GM12892 (cell line): Measurements from ENCODE around the gene CISD3.
A peak's percentile ranks its signal among the peaks of the same experiment; 100 is the strongest.

Source experiments
- DNase-seq: peaks from one replicate; pipeline ENCODE4 v3.0.0; 2011; ENCODE audit not compliant: insufficient read length
- FAIRE-seq: peaks from 2 replicates; lab custom pipeline; 2011; peaks lifted over from hg19 to GRCh38; lab: Jason Lieb, UNC
- POLR2A ChIP-seq: IDR thresholded peaks from 2 replicates; pipeline ENCODE4 v1.6.1; 2011; ENCODE audit warnings: low read depth, low read length, control low read depth
- POLR2AphosphoS5 ChIP-seq: IDR thresholded peaks from 2 replicates; pipeline ENCODE4 v1.6.1; 2011; ENCODE audit warnings: low read depth, low read length, control low read depth
- TAF1 ChIP-seq: IDR thresholded peaks from 2 replicates; pipeline ENCODE4 v1.6.1; 2011; ENCODE audit warnings: low read depth, mild to moderate bottlenecking, control low read depth, low read length, borderline replicate concordance

The CISD3 gene

DNA sequence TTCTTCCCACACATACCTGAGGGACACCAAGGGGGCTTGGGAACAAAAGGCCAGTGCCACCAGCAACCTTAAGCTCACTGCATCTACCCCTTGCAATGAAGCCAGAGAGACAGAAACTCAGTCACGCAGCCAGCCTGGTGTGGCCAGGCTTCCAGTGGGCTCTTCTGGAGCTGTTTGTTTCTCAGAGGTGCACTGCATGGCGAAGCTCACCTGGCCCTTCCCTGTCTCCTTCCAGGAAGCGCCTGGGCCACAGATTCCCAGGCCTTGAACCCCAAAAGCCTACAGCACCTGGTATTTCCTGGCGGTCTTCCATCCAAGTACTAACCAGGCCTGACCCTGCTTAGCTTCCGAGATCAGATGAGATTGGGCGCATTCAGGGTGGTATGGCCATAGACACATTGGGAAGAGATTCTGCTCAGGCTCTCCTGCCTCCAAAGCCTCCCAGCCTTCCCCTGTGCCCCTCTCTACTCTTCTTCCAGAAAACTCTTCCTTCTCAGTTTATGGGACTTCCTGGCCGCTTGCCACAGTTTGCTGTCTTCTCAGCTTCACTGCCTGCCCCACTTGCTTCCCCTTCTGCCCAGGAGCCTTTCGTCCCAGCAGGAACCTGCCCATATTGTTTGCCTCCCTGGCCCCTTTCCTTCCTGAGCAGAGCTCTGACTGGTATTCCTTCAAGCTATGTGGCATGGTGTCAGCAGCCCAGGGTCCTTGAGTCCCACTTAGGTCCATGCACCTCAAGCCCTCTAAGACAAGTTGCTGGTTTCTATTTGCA lies 1.6 kb downstream of the CISD3 start:
- no peak for FAIRE-seq
- DNase-seq, result no peak
- TF ChIP-seq POLR2AphosphoS5, result no peak
- TF ChIP-seq POLR2A, result no peak
- TF ChIP-seq TAF1, result no peak

DNA sequence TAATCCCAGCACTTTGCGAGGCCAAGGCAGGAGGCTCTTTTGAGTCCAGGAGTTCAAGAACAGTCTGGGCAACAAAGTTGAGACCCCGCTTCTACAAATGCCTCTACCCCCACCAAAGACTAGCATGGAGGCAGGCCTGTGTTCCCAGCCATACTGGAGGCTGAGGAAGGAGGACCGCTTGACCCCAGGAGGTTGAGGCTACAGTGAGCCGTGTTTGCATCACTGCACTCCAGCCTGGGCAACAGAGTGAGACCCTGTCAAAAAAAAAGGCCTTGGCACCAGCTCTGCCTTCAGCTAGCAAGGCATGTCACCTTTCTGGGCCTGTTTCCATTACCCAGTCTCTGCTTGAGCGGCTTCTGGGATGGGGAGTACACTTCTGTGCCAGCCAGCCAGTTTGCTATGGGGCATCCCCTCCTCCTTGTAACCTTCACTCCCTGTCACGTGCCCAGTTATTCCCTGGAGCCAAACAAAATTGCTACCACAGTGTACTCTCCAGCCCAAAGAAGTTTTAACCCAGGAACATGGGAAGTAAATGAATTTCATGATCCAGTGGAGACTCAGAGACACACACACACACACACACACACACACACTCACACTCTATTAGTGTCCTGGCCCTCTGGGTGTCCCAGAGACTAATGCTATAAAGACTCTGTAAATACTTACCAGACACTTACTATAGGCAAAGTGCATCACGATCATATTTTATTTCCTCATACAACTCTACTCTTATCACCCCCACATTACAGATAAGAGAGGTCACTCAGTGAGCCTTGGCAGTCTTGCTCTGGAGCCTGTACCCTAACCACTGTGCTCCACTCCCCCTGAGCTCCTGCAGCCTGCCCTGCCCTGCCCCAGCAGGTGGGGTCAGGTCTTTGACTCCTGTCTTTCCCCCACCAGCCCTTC lies 2.5 kb downstream of the CISD3 start:
- TF ChIP-seq TAF1 (no peak), POLR2AphosphoS5 (no peak), POLR2A (no peak)
- DNase-seq, result no peak
- no peak for FAIRE-seq

DNA sequence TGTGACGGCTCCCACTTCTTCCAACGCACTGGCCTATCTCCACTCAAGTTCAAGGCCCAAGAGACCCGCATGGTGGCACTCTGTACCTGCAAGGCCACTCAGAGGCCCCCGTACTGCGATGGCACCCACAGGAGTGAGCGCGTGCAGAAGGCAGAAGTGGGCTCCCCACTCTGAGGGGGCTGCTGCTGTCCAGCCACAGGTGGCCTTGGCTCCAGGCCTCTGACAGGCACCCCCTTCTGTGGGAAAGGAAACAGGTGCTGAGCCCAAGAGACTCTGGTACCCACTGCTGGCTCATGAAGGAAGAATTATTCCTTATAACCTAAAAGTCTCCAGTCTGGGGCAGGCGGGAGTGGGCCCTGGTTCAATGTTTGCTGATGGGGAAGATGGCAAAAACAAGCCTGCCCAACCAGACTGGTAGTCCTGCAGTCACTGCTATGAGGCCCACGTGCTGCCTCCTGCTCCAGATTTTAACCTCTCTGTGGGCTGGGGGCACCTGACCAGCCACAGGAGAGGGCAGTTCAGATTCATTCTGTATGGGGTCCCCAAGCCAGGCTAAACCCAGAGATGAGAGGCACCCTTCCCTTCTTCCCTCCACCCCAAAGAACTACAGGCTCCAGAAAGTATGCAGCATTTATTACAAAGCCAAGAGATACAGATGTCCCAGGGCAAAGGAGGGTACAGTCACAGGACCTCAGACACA lies 3.3 kb downstream of the CISD3 start:
- TF ChIP-seq TAF1 (no peak), POLR2AphosphoS5 (no peak)
- DNase-seq (no peak), FAIRE-seq (no peak)

DNA sequence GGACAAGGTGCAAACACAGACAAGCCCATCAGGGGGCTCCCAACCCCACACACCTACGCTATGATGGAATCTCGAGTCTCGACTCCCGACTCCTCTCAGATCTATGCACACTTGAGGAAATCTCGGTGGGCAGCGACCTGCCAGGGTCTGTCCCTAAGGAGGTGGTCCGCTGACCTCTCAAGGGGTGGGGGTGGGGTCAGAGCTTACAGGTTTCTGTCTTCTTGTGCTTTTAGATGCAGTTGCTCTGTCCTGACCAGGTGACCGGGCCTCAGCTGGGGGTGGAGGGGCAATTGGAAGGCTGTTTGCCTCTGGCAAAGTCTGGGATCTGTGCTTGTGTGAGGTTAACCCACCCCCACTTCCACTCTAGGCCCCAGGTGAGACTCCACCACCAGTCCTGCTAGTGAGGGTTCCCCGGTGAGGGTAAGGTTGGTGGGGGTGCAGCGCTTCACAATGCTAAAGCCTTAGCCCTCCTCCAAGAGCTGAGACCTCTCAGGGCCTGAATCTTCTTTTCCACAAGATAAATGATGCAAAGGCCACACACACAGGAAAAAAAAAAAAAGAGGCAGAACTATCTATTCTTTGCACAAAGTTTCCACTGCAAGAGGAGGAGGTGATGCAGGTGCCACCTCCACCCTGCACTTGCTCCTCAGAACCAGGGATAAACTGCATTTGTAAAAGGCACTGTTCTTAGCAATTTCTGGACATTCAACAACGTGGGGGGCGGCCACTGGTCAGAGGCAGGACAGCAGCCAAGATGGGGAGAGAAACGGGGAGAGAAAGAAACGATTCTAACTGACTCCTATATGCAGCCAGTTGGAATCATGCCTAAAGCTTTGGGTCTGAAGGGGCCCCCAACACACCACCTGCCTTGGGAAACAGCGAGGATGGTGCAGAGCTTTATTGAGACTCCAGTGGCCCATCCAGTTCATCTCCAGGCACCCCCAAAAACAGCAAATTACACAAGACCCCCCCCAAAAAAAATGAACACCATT lies 4.1 kb downstream of the CISD3 start:
- no peak for DNase-seq
- TF ChIP-seq TAF1 (no peak), POLR2A (no peak), POLR2AphosphoS5 (no peak)
- FAIRE-seq, result no peak

DNA sequence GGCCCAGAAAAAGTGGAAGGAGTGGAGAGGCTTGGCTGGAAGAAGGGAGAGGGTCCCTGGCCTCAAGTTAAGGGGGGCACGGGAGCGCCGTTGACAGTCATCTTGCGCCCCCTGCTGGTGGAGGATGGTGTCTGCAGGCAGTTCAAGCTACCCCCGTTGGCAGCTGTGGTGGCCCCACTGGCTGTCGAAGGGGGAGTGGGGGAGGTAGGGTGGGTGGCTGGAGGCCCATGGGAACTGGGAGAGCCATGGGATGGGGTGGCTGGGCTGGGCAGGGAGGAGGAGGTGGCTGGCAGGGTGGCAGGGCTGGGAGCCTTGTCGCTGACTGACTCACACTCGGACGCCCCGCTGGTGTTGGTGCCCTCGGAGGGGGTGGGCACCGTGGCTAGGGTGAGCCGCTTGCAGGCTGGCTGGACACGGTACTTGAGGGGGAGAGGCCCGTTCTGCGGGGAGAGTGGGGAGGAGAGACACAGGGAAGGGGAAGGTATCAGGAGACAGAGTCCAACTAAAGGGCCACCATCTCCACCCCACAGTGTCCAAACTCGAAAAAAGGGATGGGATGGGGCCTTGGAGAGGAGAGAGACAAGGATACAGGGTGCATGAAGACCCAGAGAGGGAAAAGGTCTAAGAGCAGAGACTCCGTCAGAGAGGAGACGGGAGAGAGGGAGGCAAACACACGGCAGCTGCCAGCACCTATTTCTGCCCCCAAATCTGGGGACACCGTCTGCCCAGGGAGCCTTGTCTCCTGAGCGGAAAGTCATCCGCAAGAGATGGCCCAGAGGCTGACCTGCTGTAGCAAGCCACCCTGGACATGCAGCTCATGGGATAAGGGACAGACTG lies 5.2 kb downstream of the CISD3 start:
- DNase-seq, result peak; percentile 91

DNA sequence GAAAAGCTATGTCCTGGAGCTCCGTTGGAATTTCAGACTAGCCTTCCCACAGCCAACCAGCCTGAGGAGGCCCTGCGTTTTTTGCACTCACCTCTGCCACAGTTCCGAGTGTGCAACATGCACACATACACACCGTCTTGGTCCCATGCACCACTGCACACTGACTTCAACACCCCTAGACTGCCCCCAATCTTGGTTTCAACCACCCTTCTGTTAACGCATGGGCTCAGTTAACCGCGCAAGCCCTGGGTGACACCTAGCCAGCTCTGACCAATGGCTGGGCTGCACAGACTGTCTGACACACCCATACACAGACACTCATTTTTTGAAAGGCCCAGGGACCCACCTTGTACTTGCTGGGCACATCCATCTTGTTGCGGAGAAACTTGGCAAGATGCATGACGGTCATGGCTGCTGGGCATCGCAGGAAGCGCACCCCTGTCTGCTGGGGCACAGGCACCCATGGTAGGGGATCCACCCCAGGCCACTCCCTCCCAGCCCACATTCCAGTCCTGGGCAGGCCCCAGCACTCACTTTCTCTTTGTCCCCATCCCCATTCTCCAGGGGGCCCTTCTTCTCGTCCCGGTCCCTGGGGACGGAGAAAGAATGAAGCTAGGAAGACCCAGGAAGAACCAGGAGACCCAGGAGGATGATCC lies 8.0 kb downstream of the CISD3 start:
- TF ChIP-seq POLR2AphosphoS5 (no peak), POLR2A (no peak), TAF1 (no peak)
- DNase-seq (no peak), FAIRE-seq (no peak)

More for the DNA sequence above, 5.2 kb downstream of the CISD3 start:
- no peak for TF ChIP-seq TAF1
- TF ChIP-seq POLR2AphosphoS5, result no peak
- TF ChIP-seq POLR2A, result no peak
- no peak for FAIRE-seq

DNA sequence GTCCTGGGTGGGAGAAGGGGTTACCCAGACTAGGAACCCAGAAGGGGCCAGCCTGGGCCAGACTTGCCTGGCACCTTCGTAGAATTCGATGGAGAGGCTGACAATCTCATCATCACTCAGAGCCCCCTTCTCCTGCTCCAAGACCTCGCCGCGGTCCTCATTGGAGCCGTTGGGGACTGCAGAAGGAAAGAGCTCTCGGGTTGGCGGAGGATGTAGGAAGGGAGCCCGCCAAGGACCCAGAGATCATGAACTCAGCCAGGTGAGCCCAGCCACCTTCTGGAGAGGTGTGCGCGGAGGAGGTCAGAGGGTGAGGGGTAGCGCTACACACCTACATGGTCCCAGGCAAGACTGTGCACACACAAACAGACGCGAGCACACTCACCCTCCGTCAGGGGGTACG lies 8.5 kb downstream of the CISD3 start:
- no peak for FAIRE-seq
- TF ChIP-seq POLR2AphosphoS5 (no peak), POLR2A (no peak), TAF1 (no peak)

DNA sequence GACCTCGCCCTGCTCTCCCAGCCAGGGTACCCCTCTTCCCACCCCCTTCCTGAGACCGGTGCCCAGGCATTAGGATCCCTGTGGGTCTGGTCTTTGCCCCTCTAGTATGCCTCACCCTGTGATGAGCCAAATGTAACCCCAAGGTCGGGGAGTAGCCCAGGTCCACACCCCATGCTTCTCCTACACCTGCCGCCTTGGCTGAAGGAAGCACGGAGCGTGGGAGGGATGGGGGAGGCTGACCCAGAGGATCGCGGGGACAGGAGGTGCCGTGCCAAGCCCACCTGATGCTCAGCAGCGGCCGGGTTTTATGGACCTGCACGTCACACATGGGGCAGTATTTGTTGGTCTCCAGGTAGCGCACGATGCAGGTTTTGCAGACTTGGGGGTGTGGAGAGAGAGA lies 9.2 kb downstream of the CISD3 start:
- FAIRE-seq, result no peak
- TF ChIP-seq TAF1 (no peak), POLR2AphosphoS5 (no peak), POLR2A (no peak)
- DNase-seq, result no peak

More for the DNA sequence above, 8.5 kb downstream of the CISD3 start:
- no peak for DNase-seq

DNA sequence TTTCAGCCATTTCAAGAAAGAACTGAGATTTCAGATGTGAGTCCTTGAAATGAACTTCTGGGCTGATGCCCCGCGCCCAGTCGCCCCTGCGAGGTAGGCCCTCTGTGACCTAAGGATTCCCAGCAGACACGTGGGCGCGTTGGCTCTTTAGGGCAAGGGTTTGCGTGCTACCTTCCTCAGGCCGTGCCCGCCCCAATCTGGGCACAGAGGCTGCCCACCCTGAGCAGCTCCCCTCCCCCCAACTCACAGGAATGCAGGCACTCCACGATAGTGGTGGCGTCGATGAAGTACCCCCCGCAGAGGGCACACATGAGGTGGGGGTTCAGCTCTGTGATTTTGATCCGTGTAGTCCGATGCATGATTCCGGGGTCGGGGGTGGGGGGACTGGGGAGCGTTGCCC lies 9.9 kb downstream of the CISD3 start:
- TF ChIP-seq TAF1, result no peak
- DNase-seq (no peak), FAIRE-seq (no peak)

DNA sequence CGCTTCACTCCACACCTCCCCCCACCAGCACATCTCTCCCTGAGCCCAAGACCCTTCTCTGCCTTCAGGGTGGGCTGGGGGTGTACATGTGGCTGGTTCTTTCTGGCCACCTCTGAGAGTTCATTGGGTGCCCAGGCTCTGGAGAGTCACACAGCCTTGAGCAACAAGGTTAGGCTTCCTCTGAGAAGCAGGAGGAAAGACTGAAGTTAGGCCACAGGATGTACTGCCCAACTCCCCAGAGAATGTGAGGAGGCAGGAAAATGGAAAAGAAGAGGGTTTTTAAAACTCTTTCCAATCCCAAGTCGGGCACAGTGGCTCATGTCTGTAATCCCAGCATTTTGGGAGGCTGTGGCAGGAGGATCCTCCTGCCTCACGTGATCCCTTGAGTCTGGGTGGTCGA lies 10.7 kb downstream of the CISD3 start:
- DNase-seq (no peak), FAIRE-seq (no peak)
- no peak for TF ChIP-seq POLR2A
- no peak for TF ChIP-seq TAF1
- TF ChIP-seq POLR2AphosphoS5, result no peak
